NCI-H345 treated with DMSO at 0.1 percent for 48 hours (cell line): ENCODE data around the gene MYOM3.

Experiments used
- DNase-seq: peaks from one replicate; lab custom pipeline; 2025; ENCODE audit not compliant: unreplicated experiment; lab: John Stamatoyannopoulos, UW

MYOM3 gene

DNA sequence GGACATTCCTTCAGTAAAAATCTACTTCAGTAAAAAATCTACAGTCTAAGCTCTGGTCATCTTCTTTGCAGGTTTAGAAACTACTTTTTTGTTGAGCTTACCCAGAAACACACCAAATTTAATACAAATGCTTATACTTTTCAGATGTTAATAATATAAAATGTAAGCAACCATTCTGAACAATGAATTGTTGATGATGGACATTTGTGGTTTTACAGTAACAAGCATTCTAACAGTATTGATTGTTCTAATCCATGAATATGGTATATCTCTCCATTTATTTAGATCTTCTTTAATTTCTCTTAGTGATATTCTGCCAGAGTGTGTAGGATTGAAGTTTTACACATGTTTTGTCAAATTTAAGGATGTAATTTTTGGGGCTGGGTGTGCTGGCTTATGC, 104.9 kb downstream of the MYOM3 start:
- DNase-seq = no peak
